HG02610 (cell line): ENCODE data around the gene FAM174A.
"Not testable (repeated sequence)": the region's sequence is repeated elsewhere in the genome, so short reads cannot be mapped to it uniquely, and the experiment has no call there.

Experiments
- ATAC-seq: cut with Tn5 transposase; IDR thresholded peaks from one replicate; pipeline ENCODE4 v1.9.1; 2021; ENCODE audit warnings: mild to moderate bottlenecking, moderate library complexity; ENCODE audit not compliant: unreplicated experiment

Gene FAM174A

DNA sequence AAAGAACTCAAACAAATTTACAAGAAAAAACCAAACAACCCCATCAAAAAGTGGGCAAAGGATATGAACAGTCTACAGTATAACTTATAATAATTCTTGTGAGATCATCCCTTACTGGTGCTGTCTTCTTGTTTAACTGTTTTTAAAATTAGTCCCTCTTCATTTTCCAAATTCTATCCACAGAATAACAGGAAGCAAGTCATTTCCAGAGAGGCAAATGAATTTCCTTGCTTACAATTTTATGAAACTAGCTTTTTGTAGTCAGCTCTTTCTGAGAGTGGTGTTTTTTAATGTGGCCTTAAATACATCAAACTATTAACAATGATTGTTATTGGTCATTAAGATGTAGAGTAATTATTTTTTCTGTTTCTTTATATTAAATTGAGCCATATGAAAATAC is 40.6 kb downstream of the FAM174A start:
- ATAC-seq: no peak

DNA sequence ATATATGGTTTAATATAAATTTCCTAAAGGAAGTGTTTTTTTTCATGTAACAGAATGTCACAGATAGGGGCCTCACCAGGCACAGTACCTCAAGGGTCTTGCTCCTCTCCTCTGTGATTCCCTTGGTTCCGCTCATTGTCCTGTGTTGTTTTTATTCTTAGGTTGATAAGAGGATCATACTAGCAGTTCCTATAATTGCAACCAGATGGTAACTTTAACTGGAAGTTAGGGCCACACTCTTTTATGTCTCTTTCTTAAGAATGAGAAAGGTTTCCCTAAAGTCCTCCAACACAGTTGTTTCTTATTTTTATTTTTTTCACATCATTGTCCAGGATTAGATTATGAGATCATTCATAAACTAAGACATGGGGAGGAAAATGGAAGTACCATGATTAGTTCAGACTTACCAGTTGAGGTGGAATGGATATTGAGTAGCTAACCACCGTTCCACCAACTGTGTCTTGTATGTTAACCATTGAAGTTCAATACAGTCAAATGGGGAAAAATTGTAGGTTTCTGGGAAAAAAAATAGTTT is 41.1 kb downstream of the FAM174A start:
- ATAC-seq: no peak

DNA sequence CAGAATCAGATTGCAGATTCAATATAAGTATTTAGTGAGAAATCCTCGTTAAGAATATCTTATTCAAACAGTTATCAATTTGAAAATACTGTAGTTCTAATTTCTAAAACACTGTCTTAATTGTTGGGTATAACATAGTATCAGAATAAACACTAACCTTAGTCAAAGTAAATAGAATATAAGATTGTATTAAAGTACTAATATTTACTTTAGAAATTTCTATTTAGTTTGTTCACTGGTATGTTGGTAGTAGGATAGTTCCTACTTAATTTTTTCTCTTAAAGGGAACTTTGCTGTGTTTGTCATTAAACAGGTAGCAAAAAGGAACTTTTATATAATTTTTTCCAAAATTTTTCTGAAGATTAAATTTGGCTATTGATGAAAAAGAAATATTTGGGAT is 42.3 kb downstream of the FAM174A start:
- no peak for ATAC-seq

DNA sequence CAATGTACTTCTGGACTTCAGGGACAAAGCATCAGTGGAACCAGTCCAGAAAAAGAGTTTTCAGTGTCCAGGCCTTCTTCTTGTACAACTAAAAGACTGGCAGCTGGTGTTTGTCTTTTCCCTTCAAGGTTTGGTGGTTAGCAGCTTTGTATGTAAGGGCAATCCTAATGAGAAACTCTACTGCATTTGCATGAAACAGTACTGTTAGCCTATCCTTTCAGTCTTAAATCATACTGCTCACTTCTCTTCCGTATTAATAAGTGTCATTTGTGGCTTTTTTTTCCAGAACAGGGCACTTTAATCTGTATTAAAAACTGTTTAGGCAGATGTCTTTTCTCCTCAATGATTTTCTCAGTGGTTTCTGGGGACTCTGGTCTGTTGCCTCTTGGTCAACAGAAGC is 48.9 kb downstream of the FAM174A start:
- peak; percentile 98 for ATAC-seq

DNA sequence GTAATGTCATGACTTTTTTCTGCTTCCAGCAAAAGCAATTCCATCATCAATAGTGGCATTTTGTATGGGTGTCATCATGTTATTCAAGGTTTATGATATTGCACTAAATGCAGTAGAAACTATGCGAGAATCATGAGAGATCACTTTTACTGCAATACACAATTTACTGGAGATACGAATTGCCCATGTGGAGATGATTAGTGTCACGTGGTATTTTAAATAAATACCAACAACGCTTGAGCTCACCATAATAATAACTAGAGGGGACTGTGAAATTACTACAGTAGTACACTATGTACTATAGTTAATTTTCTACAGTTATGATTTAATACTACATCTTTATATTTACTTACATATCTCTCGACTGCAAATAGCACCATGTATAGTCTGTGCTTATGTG is 49.7 kb downstream of the FAM174A start:
- no peak for ATAC-seq

DNA sequence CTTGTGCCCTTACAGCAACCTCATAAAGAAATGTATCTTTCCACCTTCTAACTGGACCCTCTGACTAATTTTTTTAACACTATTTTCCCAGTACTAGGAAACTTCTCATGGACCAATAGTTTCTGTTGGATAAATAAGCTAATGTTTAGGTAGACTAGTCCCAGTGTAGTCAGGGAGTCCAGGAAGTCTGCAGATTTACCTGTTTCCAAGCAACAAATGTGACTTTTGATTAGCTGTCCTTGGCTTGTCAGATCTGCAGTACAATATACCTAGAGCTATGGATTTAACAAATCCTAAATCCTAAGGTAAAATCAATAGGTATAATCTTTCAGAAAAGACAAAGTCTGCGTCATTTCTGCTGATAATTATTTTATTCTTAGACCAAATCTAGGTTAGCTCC is 55.7 kb downstream of the FAM174A start:
- ATAC-seq: no peak

DNA sequence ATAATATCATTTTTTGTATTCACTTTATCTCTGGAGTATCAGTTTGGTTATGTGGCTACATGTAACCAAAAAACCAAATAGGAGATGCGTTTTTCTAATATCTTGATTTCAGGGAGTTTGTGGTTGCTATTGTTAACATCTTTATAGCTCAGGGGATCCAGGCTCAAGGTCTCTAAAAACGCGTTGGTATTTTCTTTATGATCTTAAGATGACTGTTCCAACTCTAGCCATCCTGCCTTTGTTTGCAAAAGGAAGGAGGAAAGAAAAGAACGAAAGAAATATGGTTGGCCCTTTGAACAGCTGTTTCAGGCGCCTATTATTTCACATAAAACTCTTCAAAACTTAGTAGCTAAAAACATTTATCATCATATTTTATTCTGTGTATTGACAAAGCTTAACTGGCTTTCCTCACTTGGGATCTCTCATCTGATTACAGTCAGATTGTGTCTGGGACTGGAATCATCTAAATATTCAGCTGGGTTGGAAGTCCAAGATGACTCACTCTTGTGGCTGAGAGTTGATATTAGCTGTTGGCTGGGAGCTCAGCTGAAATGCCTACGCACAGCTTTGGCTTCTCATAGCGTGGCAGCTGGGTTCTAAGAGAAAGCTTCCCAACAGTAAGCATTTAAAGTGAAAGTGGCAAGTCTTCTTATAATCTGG is 60.1 kb downstream of the FAM174A start:
- no peak for ATAC-seq

DNA sequence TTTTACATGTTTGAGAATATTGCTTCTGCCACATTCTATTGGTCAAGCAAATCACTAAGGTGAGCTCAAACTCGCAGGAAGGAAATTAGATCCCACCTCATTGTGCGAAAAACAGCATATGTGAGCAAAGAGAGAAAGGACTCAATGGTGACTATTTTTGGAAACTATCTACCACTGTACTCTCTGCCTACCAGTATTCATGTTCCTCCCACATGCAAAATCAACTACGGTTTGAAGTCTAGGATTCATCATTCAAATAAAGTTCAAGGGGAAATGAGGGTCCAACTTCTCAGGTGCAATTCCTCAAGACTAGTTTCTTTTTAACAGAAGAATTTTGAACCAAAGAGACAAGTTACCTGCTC is 60.6 kb downstream of the FAM174A start:
- no peak for ATAC-seq

DNA sequence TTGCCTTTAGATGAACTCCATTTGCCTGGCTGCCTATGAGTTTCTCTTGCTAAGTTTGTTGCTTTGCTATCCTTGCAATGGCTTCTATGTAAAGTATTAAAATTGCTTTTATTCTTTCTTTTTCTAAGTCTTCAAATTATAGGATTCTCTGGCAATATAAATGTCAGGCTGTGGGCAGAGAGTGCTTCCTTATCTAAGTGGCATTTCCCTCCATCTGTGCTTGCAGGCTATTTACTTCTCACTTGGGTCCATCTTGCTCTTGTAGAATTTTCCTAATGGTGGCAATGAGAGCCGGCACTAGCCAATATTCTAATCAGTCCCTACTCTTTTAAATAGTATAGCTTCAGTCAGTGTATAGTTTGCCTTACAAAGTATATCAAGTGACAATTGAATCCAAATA is 63.3 kb downstream of the FAM174A start:
- no peak for ATAC-seq

DNA sequence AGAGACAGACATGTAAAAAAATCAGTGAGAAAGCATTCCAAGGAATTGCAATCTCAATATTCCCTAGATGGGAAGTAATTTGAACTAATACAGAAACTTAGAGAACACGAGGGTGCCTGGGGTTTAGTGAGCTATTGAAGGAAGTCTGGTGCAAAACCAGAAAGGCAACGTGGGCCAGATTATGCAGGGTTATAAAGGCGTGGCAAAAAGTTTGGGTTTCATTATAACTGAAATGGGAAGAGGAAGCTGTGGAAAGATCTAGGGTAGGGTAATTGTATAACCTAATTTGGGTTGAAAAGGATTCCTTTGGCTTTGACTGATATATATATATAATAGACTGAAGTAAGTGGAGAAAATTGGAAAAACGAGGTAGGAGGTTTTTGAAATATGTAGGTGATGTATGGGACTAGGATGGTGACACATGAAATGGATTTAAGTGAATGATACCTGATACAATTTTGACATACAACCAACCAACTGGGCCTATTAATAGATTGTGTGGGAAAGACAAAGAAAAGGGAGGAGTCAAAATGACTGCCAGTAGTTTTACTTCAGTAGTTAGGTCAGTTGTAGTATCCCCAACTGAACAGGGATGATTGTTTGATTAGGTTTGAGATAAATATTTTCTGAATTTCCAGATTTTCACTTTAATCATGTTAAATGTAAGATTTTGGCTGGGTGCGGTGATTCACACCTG is 65.3 kb downstream of the FAM174A start:
- no peak for ATAC-seq

DNA sequence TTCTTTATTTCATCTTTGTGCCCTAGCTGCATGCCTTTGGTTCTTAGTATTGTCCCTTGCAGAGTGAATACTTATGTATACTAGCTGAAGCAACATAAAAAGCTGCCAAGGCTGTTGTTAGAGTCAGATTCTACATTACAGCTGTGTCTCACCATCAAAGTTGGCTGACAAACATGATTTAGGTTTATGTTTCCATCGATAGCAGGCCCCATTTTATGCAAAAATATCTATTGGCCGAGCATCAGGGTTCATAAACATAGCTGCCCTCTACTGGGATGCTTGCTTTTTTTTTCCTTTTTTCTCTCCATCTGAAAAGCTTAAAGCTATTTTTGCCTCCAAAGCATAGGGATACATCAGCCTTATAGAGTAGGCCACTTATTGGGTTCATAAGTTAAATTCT is 68.0 kb downstream of the FAM174A start:
- ATAC-seq: no peak

DNA sequence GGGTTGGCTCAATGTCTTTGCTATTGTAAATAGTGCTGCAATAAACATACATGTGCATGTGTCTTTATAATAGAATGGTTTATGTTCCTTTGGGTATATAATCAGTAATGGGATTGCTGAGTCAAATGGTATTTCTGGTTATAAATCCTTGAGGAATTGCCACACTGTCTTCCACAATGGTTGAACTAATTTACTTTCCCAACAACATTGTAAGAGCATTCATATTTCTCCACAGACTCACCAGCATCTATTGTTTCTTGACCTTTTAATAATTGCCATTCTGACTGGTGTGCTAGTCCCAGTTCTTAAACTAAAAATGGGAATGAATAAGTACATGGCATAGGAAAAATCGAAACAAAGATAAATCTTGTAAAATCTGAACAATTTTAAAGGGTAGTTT is 68.8 kb downstream of the FAM174A start:
- not testable (repeated sequence) for ATAC-seq

DNA sequence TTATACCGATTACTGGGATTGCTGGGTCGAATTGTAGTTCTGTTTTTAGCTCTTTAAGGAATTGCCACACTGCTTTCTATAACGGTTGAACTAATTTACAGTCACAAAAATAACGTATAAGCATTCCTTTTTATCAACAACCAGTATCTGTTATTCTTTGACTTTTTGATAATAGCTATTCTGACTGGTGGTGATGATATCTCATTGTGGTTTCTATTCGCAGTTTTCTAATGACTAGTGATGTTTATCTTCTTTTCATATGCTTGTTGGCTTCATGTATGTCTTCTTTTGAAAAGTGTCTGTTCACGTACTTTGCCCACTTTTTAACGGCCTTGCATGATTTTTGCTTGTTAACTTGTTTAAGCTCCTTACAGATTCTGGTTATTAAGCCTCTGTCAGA is 74.4 kb downstream of the FAM174A start:
- ATAC-seq: no peak

DNA sequence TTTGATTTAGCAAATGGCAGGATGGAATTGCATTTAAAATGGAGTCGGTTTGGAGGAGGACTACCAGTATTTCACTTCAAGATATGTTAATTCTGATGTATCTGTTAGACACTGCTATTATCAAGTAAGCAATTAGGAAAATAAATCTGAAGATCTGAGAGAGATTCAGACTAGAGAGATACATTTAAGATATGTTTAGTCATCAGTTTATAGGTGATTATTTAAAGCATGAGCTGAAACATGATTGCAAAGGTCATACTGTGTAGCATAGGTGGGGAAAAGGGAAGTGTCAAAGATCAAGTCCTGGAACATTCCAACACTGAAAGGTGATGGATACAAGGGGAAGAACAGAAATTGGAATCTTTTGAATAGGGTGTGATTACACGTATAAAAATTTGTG is 79.1 kb downstream of the FAM174A start:
- ATAC-seq: no peak

DNA sequence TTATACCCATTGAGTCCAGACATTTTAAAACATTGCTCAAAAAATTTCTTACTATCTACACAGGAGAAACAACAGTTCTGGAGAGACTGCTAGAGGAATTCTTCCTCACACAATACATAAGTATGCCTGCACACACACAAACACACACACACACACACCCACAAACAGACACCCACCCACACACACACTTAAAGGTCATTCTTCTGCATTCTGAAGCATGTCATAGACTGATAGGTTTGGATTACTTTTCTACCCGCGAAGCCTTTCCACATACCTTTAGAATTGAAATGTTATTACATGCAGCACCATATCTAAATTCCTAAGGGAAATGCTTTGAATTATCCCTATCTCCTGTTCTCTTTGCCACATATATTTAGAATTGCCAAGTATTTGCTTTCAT is 80.2 kb downstream of the FAM174A start:
- no peak for ATAC-seq

DNA sequence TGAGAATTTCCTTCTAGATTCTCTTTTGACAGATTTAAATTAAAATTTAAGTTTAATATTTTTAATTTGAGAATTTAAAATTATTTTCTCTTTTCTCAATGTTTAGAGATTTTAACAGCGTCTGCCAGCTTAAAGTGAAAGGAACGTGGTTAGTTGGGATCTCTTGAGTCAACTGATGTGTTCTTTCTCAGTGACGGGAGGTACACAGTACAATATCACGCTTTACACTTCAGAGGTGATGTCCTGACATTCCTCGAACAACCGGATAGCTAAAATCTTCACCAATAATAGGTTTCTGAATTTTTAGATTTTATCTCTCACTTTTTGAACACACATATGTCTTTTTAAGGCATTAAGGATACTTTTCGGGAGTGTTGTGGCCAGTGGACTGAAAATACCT is 81.1 kb downstream of the FAM174A start:
- ATAC-seq: no peak

DNA sequence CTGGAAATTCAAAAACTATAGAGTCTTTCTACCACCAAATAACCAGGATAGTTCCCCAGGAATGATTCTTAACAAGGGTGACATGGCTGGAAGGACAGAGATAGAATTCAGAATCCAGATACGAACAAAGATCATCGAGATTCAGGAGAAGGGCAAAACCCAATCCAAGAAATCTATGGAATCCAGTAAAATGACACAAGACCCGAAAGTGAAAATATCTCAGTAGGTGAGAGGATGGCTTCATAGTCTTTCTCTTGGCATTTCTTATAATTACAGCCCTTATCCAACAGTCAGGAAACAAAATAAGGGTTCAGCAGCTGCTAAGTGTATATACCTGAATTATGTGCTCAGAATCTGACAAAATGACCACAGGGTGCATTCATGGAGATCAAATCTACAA is 81.8 kb downstream of the FAM174A start:
- no peak for ATAC-seq

DNA sequence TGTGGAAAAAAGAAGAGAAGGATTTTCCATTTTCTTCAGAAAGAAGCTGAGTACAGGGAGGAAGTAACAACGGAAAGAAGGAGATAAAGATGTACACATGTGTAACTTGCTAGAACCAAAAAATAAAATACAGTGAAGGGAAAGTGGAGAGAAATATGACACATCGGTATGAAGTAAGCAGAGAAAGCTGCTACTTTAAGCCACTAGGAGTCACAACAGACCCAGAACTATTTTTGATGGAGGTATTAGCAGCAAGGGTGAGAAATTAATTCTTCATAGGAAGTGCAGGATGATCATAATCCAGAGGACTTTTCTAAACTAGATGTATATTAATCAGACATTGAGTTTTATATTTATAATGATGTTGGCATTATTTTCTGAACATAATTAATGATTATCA is 88.5 kb downstream of the FAM174A start:
- ATAC-seq: peak; percentile 86

DNA sequence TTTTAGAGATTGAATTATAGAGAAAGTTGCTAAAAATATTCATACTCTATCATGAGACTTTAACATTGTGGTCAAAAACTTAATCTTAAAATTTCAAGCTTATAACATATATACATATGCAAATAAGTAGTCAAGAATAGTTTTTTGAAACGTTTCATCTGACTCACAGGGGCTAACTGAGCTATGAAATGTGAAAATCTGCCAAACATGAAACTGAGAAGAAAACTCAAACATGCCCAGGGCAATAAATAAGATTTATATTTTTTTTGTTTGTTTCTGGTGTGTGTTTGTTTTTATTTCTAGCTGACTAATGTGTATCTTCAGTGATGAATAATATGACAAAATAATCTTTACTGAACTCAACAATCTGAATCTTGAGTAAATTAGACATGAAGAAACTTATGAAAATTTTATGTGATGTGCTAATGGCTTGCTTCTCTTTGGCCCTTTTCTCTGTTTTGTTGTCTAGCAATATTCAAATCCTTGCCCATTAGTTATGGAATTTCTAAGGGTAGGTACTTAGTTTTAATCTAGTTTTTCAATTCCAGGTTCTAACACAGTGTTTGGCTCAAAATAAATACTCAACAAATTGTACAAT is 99.9 kb downstream of the FAM174A start:
- peak; percentile 82 for ATAC-seq
